Measurements from ENCODE around the gene MEGF11. TPM values are rescaled to one million over a fixed set of nuclear protein-coding genes. Genes with fewer than 3 reads are reported as not detected.

Gene MEGF11
- total RNA-seq, 3 donors from 2014 or later (not counting 1 experiment from before 2014, with no cell fraction given) = not detected

GRCh38 chr15:65937476-65937875, 316.1 kb downstream of the MEGF11 start:
- Mint-ChIP-seq H3K4me3 (no peak overlapping the region), H3K4me1 (no peaks in the 10 kb centered on the region), H3K27me3 (ENCODE audit: low read depth in 2 of 2) (no peaks in the 10 kb centered on the region), H3K27ac (no peak overlapping the region), H3K36me3 (no peaks in the 10 kb centered on the region), H3K9me3 (no peaks in the 10 kb centered on the region)
- Histone ChIP-seq H3K4me1 (ENCODE audit: control insufficient read depth, insufficient read depth, low read length) (no peaks in the 10 kb centered on the region), H3K27me3 (ENCODE audit: control insufficient read depth, insufficient read depth, low read length) (no peaks in the 10 kb centered on the region), H3K9me3 (ENCODE audit: control insufficient read depth, insufficient read depth, low read length) (no peaks in the 10 kb centered on the region), H3K36me3 (ENCODE audit: control insufficient read depth, insufficient read depth, low read length) (no peaks in the 10 kb centered on the region), H3K4me3 (ENCODE audit: low read length) (no peak overlapping the region), H3K27ac (ENCODE audit: low read length) (no peak overlapping the region)
- TF ChIP-seq, protein P1, sequence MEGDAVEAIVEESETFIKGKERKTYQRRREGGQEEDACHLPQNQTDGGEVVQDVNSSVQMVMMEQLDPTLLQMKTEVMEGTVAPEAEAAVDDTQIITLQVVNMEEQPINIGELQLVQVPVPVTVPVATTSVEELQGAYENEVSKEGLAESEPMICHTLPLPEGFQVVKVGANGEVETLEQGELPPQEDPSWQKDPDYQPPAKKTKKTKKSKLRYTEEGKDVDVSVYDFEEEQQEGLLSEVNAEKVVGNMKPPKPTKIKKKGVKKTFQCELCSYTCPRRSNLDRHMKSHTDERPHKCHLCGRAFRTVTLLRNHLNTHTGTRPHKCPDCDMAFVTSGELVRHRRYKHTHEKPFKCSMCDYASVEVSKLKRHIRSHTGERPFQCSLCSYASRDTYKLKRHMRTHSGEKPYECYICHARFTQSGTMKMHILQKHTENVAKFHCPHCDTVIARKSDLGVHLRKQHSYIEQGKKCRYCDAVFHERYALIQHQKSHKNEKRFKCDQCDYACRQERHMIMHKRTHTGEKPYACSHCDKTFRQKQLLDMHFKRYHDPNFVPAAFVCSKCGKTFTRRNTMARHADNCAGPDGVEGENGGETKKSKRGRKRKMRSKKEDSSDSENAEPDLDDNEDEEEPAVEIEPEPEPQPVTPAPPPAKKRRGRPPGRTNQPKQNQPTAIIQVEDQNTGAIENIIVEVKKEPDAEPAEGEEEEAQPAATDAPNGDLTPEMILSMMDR (IDR thresholded peaks at IDR 0.05) = no peak
- ATAC-seq = no peak
- WGBS (ENCODE audit: insufficient coverage) = 100% methylated on average over 1 of the region's 1 CpG
- no peak for DNase-seq
- intact Hi-C loops (cut with micrococcal nuclease) = no loop called here

DNA sequence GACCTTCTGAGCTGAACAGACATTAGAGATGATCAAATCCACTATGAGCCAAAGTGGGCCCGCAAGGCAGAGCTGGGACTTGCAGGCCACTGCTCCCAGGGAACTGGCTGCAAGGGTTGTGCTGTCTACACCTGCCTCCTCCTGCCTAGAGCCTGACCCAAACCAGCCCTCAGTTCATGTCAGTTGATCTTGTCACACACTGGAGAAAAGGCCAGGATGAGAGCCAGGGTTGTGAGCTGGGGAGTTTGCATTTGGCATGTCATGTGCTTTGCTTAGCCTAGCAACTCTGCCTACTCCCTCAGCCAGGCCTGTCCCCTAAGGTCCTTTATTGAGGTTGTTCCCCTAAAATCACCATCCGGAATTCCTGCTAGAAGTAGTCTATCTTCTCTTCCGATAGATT, 316.5 kb downstream of the MEGF11 start:
- TF ChIP-seq, protein P1 (IDR thresholded peaks at IDR 0.05) = no peak
- DNase-seq (no peak), ATAC-seq (no peak)
- Histone ChIP-seq H3K36me3 (ENCODE audit: control insufficient read depth, insufficient read depth, low read length) (no peaks in the 10 kb centered on the region), H3K9me3 (ENCODE audit: control insufficient read depth, insufficient read depth, low read length) (no peaks in the 10 kb centered on the region), H3K4me3 (ENCODE audit: low read length) (no peak overlapping the region), H3K4me1 (ENCODE audit: control insufficient read depth, insufficient read depth, low read length) (no peaks in the 10 kb centered on the region), H3K27me3 (ENCODE audit: control insufficient read depth, insufficient read depth, low read length) (no peaks in the 10 kb centered on the region), H3K27ac (ENCODE audit: low read length) (no peak overlapping the region)
- no peaks in the 10 kb centered on the region for H3K36me3 Mint-ChIP-seq
- no peak overlapping the region for H3K27ac Mint-ChIP-seq
- no peak overlapping the region for H3K4me3 Mint-ChIP-seq
- no peaks in the 10 kb centered on the region for H3K9me3 Mint-ChIP-seq
- no peaks in the 10 kb centered on the region for H3K4me1 Mint-ChIP-seq
- 92% methylated on average over 3 of the region's 3 CpGs for WGBS (ENCODE audit: insufficient coverage)
- intact Hi-C loops (cut with micrococcal nuclease) = no loop called here
- H3K27me3 Mint-ChIP-seq (ENCODE audit: low read depth in 2 of 2) = no peaks in the 10 kb centered on the region

DNA sequence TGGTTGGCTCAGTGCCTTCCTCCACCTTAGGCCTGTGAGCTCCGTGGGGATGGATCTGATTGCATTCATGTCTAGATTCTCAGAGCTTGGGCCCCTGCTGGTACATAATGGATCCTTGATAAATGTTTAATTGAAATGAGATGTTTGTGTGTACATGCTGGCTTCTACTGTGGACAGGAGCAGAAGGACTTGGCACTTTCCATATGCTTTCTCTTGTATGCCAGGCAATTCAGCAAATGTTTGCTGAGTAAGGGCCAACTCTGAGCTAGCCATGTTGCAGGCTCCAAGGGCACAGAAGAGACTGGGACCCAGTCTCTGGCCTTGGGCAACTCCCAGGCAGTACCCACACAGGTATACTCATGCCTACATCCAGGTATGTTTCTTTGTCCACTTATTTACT, 317.3 kb downstream of the MEGF11 start:
- H3K36me3 ChIP-seq (ENCODE audit: control insufficient read depth, insufficient read depth, low read length) = no peaks in the 10 kb centered on the region
- no peak overlapping the region for H3K27ac Mint-ChIP-seq
- H3K4me3 ChIP-seq (ENCODE audit: low read length) = no peak overlapping the region
- no peaks in the 10 kb centered on the region for H3K27me3 ChIP-seq (ENCODE audit: control insufficient read depth, insufficient read depth, low read length)
- TF ChIP-seq, protein P1 (IDR thresholded peaks at IDR 0.05) = no peak
- DNase-seq = no peak
- H3K9me3 Mint-ChIP-seq = no peaks in the 10 kb centered on the region
- H3K9me3 ChIP-seq (ENCODE audit: control insufficient read depth, insufficient read depth, low read length) = no peaks in the 10 kb centered on the region
- no peak overlapping the region for H3K27ac ChIP-seq (ENCODE audit: low read length)
- no peak for ATAC-seq
- intact Hi-C loops (cut with micrococcal nuclease) = no loop called here
- H3K36me3 Mint-ChIP-seq = no peaks in the 10 kb centered on the region
- H3K4me1 ChIP-seq (ENCODE audit: control insufficient read depth, insufficient read depth, low read length) = no peaks in the 10 kb centered on the region
- no peaks in the 10 kb centered on the region for H3K4me1 Mint-ChIP-seq
- WGBS (ENCODE audit: insufficient coverage) = 85% methylated on average over 1 of the region's 1 CpG
- no peaks in the 10 kb centered on the region for H3K27me3 Mint-ChIP-seq (ENCODE audit: low read depth in 2 of 2)
- no peak overlapping the region for H3K4me3 Mint-ChIP-seq

DNA sequence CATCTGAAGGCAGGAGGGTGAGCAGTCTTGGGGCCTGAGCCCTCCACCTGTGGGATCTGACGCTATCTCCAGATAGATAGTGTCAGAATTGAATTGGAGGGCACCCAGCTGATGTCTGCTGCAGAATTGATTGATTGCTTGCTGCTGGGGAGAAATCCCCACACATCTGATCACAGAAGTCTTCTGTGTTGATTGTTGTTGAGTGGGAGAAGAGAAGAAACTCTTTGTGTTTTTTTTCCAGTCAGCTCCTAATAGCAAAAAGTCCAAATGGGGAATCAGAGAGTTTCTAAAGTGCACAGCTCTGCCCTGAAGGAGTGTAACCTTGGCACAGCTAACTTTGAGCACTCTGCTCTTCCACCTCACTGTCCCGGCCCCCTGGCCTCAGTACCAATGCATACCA, 318.2 kb downstream of the MEGF11 start:
- Mint-ChIP-seq H3K4me1 (no peaks in the 10 kb centered on the region), H3K9me3 (no peaks in the 10 kb centered on the region), H3K4me3 (no peak overlapping the region), H3K27me3 (ENCODE audit: low read depth in 2 of 2) (no peaks in the 10 kb centered on the region), H3K36me3 (no peaks in the 10 kb centered on the region), H3K27ac (no peak overlapping the region)
- ATAC-seq = no peak
- TF ChIP-seq, protein P1 (IDR thresholded peaks at IDR 0.05) = no peak
- 89% methylated on average over 2 of the region's 2 CpGs for WGBS (ENCODE audit: insufficient coverage)
- Histone ChIP-seq H3K36me3 (ENCODE audit: control insufficient read depth, insufficient read depth, low read length) (no peaks in the 10 kb centered on the region), H3K9me3 (ENCODE audit: control insufficient read depth, insufficient read depth, low read length) (no peaks in the 10 kb centered on the region), H3K27me3 (ENCODE audit: control insufficient read depth, insufficient read depth, low read length) (no peaks in the 10 kb centered on the region), H3K4me1 (ENCODE audit: control insufficient read depth, insufficient read depth, low read length) (no peaks in the 10 kb centered on the region), H3K27ac (ENCODE audit: low read length) (no peak overlapping the region), H3K4me3 (ENCODE audit: low read length) (no peak overlapping the region)
- no peak for DNase-seq
- intact Hi-C loops (cut with micrococcal nuclease) = no loop called here
